K562 (cell line): ENCODE results near the gene DNAH1. TPM values are rescaled to one million over a fixed set of nuclear protein-coding genes. Genes with fewer than 3 reads are reported as not detected.

Source experiments
- ARID4B ChIP-seq: sonication (generic); formaldehyde crosslinking; IDR thresholded peaks from 2 replicates; pipeline ENCODE4 v1.8.0; 2022; ENCODE audit warnings: mild to moderate bottlenecking, missing genetic modification reagents
- NFIC ChIP-seq: fragments of 450-650 bp; IDR thresholded peaks from 2 replicates; pipeline ENCODE4 v1.6.1; 2017; ENCODE audit warnings: mild to moderate bottlenecking, inconsistent platforms
- RBM25 ChIP-seq: fragments of 200-400 bp; formaldehyde crosslinking; IDR thresholded peaks from 2 replicates; pipeline ENCODE4 v1.6.1; 2018; ENCODE audit warnings: low read length, low read depth, moderate library complexity; ENCODE audit not compliant: severe bottlenecking
- TAF1 ChIP-seq: IDR thresholded peaks from 2 replicates; pipeline ENCODE4 v1.6.1; 2011; ENCODE audit warnings: mild to moderate bottlenecking, low read length, moderate library complexity; ENCODE audit not compliant: insufficient read depth, control insufficient read depth, severe bottlenecking; ENCODE audit errors: extremely low read depth
- ZEB2 ChIP-seq: fragments of 450-650 bp; IDR thresholded peaks from 2 replicates; pipeline ENCODE4 v1.6.1; 2016
- ZNF699 ChIP-seq: fragments of 250-450 bp; sonication (Bioruptor Pico); IDR thresholded peaks from 2 replicates; pipeline ENCODE4 v1.8.0; 2021; ENCODE audit warnings: mild to moderate bottlenecking, moderate library complexity; ENCODE audit not compliant: insufficient replicate concordance
- ZNF764 ChIP-seq: fragments of 250-450 bp; sonication (Bioruptor Pico); IDR thresholded peaks from 2 replicates; pipeline ENCODE4 v1.4.0; 2020; ENCODE audit warnings: low read depth, mild to moderate bottlenecking, moderate library complexity
- polyA plus RNA-seq, 8 experiments: library from polyadenylated mRNA; depleted of rRNA in 4 of 8; stranded (reverse) in 5 of 8; unstranded in 3 of 8; fragments of >200 nt; fragmentation: Nextera tagmentation in 2 of 8; fragmentation: Illumina TruSeq in 1 of 8; extraction: Ambion mirVana in 2 of 8; extraction: Trizol in 1 of 8; gene quantifications; 2 replicates each; pipeline versions ENCODE4 v1.2.1 to v1.2.3, GENCODE V29; 2011 to 2014; ENCODE audit warnings: inconsistent platforms in 1 of 8, missing spikeins in 1 of 8
- total RNA-seq, 7 experiments: library from RNA; depleted of rRNA in 6 of 7; stranded (reverse); fragments of >200 nt in 6 of 7; fragmentation: Illumina TruSeq in 2 of 7; extraction: Trizol in 2 of 7; gene quantifications; 2 replicates each; pipeline versions ENCODE4 v1.2.1 to v1.2.3, GENCODE V29; 2011 to 2021; ENCODE audit warnings: low replicate concordance in 1 of 7
- TF ChIP-seq, protein P1 (sequence below): fragments of 450-650 bp; IDR thresholded peaks from 2 replicates; pipeline ENCODE4 v1.6.1; 2016; ENCODE audit warnings: borderline replicate concordance
- TF ChIP-seq, protein P2 (sequence below), 2 experiments: fragments of 450-650 bp in 1 of 2; sonication (generic) in 1 of 2; formaldehyde crosslinking; conservative IDR thresholded peaks; 2 replicates each; pipeline versions ENCODE4 v1.4.0 to v1.8.1; 2020 to 2022; ENCODE audit warnings: mild to moderate bottlenecking in 1 of 2, missing genetic modification reagents in 1 of 2

DNAH1 gene
- total and polyA plus RNA-seq, 9 of the 15 experiments (the other 6 are each of a cell fraction or from before 2014, with no cell fraction given) = 0.04 to 0.84 (median 0.50) TPM

DNA sequence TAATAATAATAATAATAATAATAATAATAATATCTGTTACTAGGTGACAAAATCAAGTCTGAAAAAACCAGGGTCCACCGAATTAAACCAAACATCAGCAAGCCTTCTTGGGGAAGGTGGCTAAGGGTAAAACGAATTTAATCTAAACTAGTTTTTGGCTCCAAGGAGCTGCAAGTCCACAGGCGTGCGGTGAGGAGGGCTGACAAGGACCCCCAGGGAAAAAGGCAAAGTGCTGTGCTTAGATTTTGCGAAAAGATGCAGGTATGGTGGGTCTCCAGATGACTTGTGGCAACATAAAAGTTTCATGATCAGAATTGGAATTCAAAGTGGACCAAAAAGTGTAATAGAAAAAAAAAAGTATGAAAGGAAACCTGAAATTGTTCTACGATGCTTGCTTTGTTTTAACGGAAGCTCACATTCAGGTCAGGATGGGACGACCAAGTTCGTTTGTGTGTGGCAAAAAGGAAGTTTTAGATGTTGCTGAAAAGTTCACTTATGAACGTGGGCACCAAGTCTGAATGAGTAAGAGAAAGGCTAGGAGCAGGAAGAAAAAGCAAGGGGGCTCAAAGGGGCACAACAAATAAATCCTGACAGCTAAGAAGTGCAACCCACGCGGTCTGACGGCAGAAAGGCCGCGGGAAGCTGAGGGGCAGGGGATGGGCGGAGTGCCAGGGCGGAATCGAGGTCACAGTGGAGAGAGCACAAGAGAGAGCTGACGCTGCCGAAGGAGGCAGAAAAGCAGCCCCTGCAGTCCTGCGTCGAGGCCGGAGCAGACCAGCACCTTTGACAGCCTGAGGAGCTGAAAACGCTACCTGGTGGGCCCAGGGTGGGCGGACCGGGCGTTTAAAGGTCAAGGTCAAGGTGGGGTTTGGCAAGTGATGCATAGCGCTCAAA, 38.8 kb upstream of the DNAH1 start (continued):
- TF ChIP-seq, protein P1, sequence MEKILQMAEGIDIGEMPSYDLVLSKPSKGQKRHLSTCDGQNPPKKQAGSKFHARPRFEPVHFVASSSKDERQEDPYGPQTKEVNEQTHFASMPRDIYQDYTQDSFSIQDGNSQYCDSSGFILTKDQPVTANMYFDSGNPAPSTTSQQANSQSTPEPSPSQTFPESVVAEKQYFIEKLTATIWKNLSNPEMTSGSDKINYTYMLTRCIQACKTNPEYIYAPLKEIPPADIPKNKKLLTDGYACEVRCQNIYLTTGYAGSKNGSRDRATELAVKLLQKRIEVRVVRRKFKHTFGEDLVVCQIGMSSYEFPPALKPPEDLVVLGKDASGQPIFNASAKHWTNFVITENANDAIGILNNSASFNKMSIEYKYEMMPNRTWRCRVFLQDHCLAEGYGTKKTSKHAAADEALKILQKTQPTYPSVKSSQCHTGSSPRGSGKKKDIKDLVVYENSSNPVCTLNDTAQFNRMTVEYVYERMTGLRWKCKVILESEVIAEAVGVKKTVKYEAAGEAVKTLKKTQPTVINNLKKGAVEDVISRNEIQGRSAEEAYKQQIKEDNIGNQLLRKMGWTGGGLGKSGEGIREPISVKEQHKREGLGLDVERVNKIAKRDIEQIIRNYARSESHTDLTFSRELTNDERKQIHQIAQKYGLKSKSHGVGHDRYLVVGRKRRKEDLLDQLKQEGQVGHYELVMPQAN = peak; percentile 50; the same call in 1 of the 2 replicates
- TF ChIP-seq NFIC (peak; percentile 89), ZNF764 (CRISPR knock-in tag) (no peak), TAF1 (peak; percentile 19), ARID4B (CRISPR knock-in tag) (peak; percentile 56; the same call in 1 of the 2 replicates), ZEB2 (no peak), RBM25 (no peak), ZNF699 (CRISPR knock-in tag) (no peak)
- TF ChIP-seq, protein P2, sequence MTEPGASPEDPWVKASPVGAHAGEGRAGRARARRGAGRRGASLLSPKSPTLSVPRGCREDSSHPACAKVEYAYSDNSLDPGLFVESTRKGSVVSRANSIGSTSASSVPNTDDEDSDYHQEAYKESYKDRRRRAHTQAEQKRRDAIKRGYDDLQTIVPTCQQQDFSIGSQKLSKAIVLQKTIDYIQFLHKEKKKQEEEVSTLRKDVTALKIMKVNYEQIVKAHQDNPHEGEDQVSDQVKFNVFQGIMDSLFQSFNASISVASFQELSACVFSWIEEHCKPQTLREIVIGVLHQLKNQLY (CRISPR knock-in tag; conservative IDR thresholded peaks at IDR 0.05) = no peak
